Thyroid gland (tissue), 4 donors: ENCODE results near the gene TNPO1.

Experiments used
- POLR2A ChIP-seq, 2 donors: fragments of 450-650 bp; IDR thresholded peaks; one replicate each; pipeline ENCODE4 v1.6.1; 2017; ENCODE audit warnings: antibody characterized with exemption in 2 of 2, mild to moderate bottlenecking in 2 of 2, moderate library complexity in 1 of 2
- TF ChIP-seq, protein P1 (sequence below), 6 experiments: fragments of 200-600 bp in 3 of 6; fragments of 450-650 bp in 3 of 6; sonication (generic) in 3 of 6; IDR thresholded peaks; one replicate each; pipeline ENCODE4 v1.5.1; 2016 to 2019; ENCODE audit warnings: antibody characterized with exemption in 6 of 6, mild to moderate bottlenecking in 2 of 6, inconsistent platforms in 1 of 6, moderate library complexity in 1 of 6

DNA sequence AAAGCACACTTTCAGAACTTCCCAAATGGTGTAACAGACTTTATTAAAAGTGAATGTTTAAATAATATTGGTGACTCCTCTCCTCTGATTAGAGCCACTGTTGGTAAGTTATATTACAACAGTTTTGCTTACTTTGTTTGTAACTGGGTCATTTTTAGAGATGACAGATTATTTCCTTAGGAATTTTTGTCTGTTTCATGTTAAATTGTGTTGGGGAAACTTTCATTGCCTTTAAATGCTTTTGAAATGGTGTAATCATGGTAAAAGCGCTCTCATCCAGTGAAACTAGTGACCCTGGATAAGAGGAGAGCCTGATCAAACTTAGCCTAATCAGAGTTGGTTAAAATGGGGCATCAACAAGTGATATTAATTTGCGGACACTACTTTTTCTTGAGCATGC is 39.4 kb downstream of the TNPO1 start:
- TF ChIP-seq, protein P1, sequence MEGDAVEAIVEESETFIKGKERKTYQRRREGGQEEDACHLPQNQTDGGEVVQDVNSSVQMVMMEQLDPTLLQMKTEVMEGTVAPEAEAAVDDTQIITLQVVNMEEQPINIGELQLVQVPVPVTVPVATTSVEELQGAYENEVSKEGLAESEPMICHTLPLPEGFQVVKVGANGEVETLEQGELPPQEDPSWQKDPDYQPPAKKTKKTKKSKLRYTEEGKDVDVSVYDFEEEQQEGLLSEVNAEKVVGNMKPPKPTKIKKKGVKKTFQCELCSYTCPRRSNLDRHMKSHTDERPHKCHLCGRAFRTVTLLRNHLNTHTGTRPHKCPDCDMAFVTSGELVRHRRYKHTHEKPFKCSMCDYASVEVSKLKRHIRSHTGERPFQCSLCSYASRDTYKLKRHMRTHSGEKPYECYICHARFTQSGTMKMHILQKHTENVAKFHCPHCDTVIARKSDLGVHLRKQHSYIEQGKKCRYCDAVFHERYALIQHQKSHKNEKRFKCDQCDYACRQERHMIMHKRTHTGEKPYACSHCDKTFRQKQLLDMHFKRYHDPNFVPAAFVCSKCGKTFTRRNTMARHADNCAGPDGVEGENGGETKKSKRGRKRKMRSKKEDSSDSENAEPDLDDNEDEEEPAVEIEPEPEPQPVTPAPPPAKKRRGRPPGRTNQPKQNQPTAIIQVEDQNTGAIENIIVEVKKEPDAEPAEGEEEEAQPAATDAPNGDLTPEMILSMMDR (IDR thresholded peaks at IDR 0.05) = no peak
- no peak for TF ChIP-seq POLR2A (IDR thresholded peaks at IDR 0.05)
